Fibroblast of skin of back (primary cell): ENCODE measurements around the gene NUP160. TPM values are rescaled to one million over a fixed set of nuclear protein-coding genes. Genes with fewer than 3 reads are reported as not detected.
"Not testable (repeated sequence)": the region's sequence is repeated elsewhere in the genome, so short reads cannot be mapped to it uniquely, and the experiment has no call there.

Experiments used
- DNase-seq: peaks from one replicate; pipeline ENCODE4 v3.0.0-alpha.2; 2013
- polyA plus RNA-seq, 2 experiments: library from polyadenylated mRNA; unstranded; fragments of 120-200 nt; gene quantifications; one replicate each; pipeline ENCODE4 v1.2.1, GENCODE V29; 2013; ENCODE audit not compliant: insufficient read length in 2 of 2

The NUP160 gene
- 24.3 TPM for polyA plus RNA-seq (2013, experiment 1 of 2; ENCODE audit: insufficient read length)
- 20.9 TPM for polyA plus RNA-seq (2013, experiment 2 of 2; ENCODE audit: insufficient read length)

GRCh38 chr11:47847892-47848699, at the start of gene NUP160:
Gene NUP160 (minus strand): TSS chr11:47848350. CDS start chr11:47848318, 32 bp downstream.
- peak; percentile 63 for DNase-seq

- DNase-seq: no peak
Measured at GRCh38 chr11:47896199-47896598, 48.0 kb upstream of the NUP160 start.

- no peak for DNase-seq
Measured at GRCh38 chr11:47895035-47895434, 46.9 kb upstream of the NUP160 start.

GRCh38 chr11:47892546-47893276, 44.6 kb upstream of the NUP160 start:
- not testable (repeated sequence) for DNase-seq

- no peak for DNase-seq
Measured at GRCh38 chr11:47891886-47892285, 43.7 kb upstream of the NUP160 start.

DNA sequence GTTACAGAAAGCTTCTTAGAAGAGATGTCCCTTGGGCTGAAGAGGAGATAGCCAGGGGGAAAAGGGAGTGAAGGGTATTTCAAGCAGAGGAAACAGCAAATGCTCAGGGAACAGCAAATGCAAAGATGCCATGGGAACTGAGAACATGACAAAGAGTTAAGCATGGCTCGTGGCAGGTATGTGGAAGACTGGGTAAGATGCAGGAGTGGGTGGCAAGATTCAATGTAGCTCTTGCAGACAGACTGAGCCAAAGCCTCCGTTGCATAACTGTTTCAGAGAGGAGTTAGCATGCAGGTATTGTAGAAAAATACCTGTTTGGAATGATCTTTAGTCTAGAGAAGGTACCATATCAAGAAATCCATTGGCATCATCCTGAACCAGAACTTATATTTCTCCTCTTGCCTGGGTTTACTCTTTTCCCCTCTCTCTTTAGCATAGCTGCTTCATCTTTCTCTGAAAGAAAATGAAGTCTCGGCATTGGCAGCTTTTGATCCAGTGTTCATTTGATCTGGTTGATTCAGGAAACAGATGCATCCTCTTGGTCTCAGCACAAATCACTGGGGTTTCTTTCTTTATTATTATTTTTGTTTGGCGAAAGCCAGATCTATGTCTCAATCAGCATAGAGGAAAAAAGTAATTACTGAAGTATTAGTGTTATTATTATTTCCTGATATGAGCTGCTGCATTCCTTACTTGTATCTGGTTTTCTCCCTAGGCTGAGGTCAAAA, 41.7 kb upstream of the NUP160 start:
- DNase-seq: no peak

DNA sequence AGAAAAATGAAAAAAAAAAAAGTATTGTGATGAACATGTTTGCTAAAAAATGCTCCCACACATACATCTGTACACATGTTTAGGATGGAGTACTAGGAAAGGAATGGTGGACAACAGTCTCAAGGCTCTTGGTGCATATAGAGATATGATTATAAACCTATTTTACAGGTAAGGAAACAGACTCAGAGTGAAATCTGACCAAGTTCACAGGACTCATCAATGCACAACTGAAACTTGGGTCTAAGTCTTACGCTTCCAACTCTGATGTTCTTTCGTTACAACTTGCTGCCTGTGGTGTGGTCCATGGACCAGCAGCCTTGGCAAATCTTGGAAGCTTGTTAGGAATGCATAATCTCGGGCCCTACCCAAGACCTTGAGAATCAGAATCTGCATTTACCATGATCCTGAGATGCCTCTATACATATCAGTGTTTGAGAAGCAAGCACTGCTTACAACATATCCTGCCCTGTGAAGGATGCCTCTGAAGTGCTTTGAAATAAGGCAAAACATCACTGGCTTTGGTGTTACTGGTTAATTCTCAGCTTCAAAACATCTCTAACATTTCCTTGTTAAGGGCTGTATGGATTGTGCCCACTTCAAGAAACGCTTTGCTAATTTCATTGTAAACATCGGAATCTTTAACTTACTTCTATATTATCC, 39.9 kb upstream of the NUP160 start:
- DNase-seq: no peak

GRCh38 chr11:47886096-47886495, 37.9 kb upstream of the NUP160 start:
- DNase-seq: peak; percentile 85

- not testable (repeated sequence) for DNase-seq
Measured at GRCh38 chr11:47882437-47882836, 34.3 kb upstream of the NUP160 start.

DNA sequence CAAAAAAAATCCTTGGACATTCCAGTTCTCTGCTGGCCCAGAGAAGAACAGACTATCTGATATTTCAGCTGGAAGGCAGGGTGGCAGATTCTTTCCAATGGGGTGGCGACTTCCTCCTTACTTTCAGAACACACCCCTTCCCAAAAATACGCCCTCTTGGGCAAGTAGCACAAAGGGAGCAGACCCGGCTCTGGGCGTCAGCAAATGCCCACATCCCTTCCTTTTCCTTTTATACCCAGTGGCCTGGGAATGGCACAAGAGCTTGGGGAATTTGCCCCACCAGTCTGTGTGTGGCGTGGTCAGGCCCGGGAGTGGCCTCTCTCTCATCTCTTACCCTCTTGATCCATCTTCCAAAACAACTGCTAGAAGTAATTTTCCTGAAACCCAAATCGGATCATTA, 33.0 kb upstream of the NUP160 start:
- DNase-seq: no peak

DNA sequence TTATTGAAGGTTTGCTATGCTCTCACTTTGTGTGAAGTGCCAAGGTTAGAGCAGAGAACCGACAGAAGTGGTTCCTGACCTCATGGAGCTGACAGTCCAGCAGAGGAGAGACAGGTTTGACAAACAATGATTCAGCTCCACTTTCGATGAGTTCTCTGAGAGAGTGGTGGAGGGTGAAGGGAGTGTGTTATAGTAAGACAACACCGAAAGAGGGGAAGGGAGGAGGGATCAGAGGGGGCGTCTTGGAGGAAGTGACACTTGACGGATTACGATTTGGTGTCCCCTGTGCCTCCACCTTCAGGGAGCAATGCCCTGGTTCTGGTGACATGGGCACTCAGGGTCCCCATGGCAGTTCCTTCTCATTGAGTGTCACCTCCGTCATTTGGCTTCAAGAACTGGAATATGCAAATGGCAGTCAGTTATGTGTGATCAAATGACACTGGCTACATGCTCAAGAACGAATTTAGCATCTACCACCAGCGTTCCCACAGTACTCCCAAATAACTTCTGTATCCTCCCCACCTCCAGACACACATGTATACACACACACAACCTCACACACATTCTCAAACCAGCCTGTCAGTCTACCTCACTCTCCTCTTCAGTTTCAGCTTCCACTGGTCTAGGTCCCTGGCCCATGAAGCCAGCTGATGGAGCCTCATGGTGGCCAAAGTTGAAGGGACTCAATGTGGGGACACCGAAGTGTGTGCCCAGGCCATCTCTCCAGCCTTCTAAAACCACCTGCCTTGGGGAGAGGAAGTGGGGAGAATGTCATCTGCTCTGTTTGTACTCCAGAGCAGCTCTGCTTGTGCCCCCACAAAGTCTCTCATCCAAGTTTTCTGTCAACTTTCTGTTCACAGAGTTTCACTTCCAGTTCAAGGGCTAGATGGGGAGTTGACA, 31.4 kb upstream of the NUP160 start:
- DNase-seq: no peak

- DNase-seq: not testable (repeated sequence)
Measured at GRCh38 chr11:47875858-47876257, 27.7 kb upstream of the NUP160 start.

DNA sequence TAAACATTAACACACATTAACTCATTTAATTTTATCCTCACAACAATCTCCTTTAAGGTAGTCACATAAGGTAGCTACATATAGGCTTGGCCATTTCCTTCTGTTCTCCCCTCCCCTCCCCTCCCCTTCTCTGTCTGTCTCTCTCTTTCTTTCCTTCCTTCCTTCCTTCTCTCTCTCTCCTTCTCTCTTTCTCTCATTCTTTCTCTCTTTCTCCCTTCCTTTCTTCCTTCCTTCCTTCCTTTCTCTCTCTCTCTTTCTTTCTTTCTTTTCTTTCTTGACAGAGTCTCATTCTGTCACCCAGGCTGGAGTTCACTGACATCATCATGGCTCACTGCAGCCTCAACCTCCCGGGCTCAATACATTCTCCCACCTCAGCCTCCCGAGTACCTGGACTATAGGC, 22.3 kb upstream of the NUP160 start:
- DNase-seq: no peak

DNA sequence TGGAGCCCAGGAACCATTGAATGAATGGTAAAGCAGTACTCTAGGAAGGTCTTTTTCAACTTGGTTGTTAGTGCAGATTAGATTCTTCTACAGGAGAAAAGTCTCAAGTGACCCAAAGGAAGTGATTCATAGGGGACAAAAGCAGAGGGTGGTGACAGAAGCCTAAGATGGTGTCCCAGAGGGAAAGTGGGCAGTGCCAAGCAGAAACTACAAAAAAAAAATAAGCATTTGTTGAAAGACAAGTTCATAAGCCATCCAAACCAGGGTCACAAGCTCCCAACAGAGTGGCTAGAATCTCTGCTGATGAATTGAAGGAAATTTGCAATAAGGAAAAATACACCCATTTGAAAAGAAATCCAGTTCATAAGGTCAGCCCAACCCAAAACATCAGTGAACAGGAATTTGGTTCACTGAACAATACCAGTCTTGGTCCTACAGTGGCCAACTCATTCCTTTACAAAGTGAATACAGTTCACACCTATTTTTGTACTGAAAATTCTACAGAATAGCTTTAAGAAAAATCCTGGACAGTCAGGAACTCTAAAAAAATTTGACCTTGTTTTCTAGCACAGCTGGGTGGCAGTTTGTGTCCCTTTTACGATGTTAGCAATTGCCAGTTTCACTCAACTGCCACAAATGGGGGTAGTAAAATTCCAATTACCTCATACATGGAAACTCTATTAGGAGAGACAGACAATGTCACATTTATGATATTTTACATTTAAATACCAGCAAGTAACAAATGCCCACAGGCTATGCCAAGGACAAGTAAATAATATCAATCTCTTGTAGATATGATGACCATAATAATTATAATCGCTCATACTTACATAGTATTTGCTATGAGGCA, 21.6 kb upstream of the NUP160 start:
- peak; percentile 47 for DNase-seq

DNA sequence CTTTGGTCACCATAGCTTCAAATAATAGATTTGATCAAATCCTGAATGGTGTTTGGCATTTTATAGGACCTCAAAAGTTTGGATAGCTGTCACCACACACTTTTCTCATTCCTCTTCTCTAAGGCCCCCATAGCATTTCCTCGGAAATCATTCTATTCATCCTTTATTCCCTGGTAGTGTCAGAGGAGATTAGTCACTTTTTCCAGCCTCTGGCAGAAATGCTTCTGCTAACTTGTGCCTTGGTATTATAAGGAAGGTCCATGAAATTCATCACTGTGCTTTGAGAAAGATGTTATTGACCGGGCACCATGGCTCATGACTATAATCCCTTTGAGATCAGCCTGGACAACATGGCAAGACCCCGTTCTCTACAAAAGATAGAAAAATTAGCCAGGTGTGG, 19.7 kb upstream of the NUP160 start:
- peak; percentile 33 for DNase-seq

DNA sequence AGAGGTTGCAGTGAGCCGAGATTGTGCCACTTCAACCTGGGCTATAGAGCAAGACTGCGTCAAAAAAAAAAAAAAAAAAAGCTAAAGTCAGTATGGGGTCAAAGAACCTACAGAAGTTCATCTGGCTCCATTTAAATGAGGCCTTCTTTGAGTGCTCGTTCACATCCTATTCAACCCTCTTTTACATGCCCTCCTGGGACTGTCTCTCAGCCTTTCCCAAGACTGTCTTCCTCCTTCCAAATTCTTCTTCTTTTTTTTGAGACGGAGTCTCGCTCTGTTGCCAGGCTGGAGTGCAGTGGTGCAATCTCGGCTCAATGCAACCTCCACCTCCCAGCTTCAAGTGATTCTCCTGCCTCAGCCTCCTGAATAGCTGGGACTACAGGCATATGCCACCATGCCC, 18.7 kb upstream of the NUP160 start:
- DNase-seq: not testable (repeated sequence)

GRCh38 chr11:47864901-47865300, 16.8 kb upstream of the NUP160 start:
- DNase-seq: peak; percentile 42

GRCh38 chr11:47863898-47864430, 15.8 kb upstream of the NUP160 start:
- DNase-seq: no peak

DNA sequence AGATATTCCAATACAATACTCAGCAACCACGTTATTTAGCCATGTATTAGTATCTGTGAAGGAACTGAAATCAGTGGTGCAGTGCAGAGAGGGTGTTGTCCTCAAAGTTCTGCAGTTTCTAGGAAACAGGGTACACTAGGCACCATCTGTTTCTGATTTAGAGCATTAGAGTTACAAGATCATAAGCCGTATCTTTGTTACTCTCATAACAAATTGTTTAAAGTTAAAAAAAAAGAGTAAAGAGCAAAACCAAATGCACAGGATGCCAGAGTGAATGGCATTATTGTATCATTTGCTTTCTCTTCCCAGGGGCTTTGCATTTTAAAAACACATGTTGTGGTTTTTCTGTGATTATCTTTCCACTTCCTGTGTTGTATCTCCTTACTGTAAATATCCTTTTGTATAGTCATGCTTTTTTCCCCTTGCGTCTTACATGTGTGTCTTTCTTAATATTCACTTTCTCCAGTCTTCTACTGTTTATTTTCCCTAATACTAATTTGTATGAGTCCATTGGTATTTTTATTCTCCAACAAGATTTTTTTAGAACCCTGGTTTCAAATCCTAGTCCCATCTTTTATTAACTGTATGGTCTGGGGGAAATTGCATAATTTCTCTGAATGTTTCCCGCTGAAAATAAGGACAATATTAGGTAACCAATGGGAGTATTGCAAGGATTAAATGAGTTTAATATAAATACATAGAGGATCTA, 15.2 kb upstream of the NUP160 start:
- DNase-seq: peak; percentile 73
